Gastrocnemius medialis (tissue), 4 donors: Measurements from ENCODE around the gene PTPN21. TPM values are rescaled to one million over a fixed set of nuclear protein-coding genes. Genes with fewer than 3 reads are reported as not detected.

Experiments
- ATAC-seq, 2 donors: fragments of 150-250 bp; one replicate each; pipeline ENCODE4 v1.9.1; 2016
- DNase-seq, 2 donors: peaks; one replicate each; pipeline ENCODE4 v3.0.0-alpha.2; 2019
- H3K27ac ChIP-seq, 4 donors: fragments of 200-600 bp; sonication (generic); 1 replicate in 1 of 4; 2 replicates in 3 of 4; pipeline ENCODE4 v1.5.1; 2016 to 2018; ENCODE audit warnings: mild to moderate bottlenecking in 2 of 4, moderate library complexity in 1 of 4
- H3K27me3 ChIP-seq, 3 donors: fragments of 200-600 bp; sonication (generic) in 2 of 3; 1 replicate in 1 of 3; 2 replicates in 2 of 3; pipeline versions ENCODE4 v1.5.1 to v1.6.0; 2016 to 2019; ENCODE audit warnings: mild to moderate bottlenecking in 1 of 3, moderate library complexity in 1 of 3
- H3K36me3 ChIP-seq, 2 donors: fragments of 200-600 bp; sonication (generic) in 1 of 2; one replicate each; pipeline ENCODE4 v1.5.1; 2017 to 2018
- H3K4me1 ChIP-seq, 2 donors: fragments of 200-600 bp; sonication (generic) in 1 of 2; one replicate each; pipeline ENCODE4 v1.5.1; 2016 to 2017; ENCODE audit warnings: mild to moderate bottlenecking in 2 of 2
- H3K4me3 ChIP-seq, 4 donors: fragments of 200-600 bp; sonication (generic) in 3 of 4; 1 replicate in 1 of 4; 2 replicates in 3 of 4; pipeline ENCODE4 v1.5.1; 2016 to 2019; ENCODE audit warnings: mild to moderate bottlenecking in 2 of 4
- H3K9me3 ChIP-seq, 3 donors: fragments of 200-600 bp; sonication (generic) in 2 of 3; 1 replicate in 1 of 3; 2 replicates in 2 of 3; pipeline ENCODE4 v1.5.1; 2016 to 2019
- POLR2A ChIP-seq, 2 donors: fragments of 450-650 bp; IDR thresholded peaks; one replicate each; pipeline ENCODE4 v1.6.1; 2017; ENCODE audit warnings: antibody characterized with exemption in 2 of 2, mild to moderate bottlenecking in 2 of 2, moderate library complexity in 2 of 2
- in situ Hi-C, 4 donors: fragments of 200-750 bp; cut with MboI; loops; one replicate each; pipeline versions ENCODE4 v1.15.0 to v1.8.0; 2017; ENCODE audit warnings: low sequenced_read_pairs in 4 of 4
- intact Hi-C: fragments of 100-400 bp; cut with DNase I; formaldehyde crosslinking; loops from one replicate; pipeline ENCODE4 v1.15.1; 2023; ENCODE audit warnings: low total_unique reads
- total RNA-seq, 4 donors: library from RNA; depleted of rRNA; stranded (reverse); fragments of >200 nt; gene quantifications; one replicate each; pipeline versions ENCODE4 v1.1.0 to v1.2.3, GENCODE V29; 2016
- TF ChIP-seq, protein P1 (sequence below), 5 experiments: fragments of 450-650 bp in 3 of 5; fragments of 200-600 bp in 2 of 5; sonication (generic) in 2 of 5; IDR thresholded peaks in 4 of 5; conservative IDR thresholded peaks in 1 of 5; 1 replicate in 4 of 5; 2 replicates in 1 of 5; pipeline ENCODE4 v1.5.1; 2016 to 2019; ENCODE audit warnings: antibody characterized with exemption in 5 of 5, mild to moderate bottlenecking in 3 of 5, moderate library complexity in 3 of 5

The PTPN21 gene
- total RNA-seq, 4 donors from 2014 or later: 5.6 to 11.1 (median 8.6) TPM

DNA sequence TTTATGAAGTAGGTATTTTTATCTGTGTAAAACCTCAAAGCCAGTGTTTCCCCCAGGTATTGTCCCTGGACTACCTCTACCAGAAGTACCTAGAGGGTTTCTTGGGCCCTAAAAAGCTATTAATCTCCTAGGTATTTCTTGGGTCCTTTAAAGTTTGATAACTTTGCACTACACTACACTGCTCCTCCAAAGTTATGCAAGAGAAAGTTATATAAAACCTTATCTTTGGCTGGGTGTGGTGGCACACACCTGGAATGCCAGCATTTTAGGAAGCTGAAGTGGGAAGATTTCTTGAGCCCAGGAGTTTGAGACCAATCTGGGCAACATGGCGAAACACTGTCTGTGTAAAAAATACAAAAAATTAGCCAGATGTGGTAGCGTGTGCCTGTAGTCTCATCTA is 34.9 kb downstream of the PTPN21 start:
- Histone ChIP-seq H3K27me3 (no peaks in the 10 kb centered on the region), H3K4me3 (no peak overlapping the region), H3K27ac (no peak overlapping the region), H3K9me3 (no peaks in the 10 kb centered on the region), H3K36me3 (no peaks in the 10 kb centered on the region), H3K4me1 (no peaks in the 10 kb centered on the region)
- TF ChIP-seq POLR2A (IDR thresholded peaks at IDR 0.05): no peak
- TF ChIP-seq, protein P1, sequence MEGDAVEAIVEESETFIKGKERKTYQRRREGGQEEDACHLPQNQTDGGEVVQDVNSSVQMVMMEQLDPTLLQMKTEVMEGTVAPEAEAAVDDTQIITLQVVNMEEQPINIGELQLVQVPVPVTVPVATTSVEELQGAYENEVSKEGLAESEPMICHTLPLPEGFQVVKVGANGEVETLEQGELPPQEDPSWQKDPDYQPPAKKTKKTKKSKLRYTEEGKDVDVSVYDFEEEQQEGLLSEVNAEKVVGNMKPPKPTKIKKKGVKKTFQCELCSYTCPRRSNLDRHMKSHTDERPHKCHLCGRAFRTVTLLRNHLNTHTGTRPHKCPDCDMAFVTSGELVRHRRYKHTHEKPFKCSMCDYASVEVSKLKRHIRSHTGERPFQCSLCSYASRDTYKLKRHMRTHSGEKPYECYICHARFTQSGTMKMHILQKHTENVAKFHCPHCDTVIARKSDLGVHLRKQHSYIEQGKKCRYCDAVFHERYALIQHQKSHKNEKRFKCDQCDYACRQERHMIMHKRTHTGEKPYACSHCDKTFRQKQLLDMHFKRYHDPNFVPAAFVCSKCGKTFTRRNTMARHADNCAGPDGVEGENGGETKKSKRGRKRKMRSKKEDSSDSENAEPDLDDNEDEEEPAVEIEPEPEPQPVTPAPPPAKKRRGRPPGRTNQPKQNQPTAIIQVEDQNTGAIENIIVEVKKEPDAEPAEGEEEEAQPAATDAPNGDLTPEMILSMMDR (IDR thresholded peaks at IDR 0.05 in 4 of 5, conservative IDR thresholded peaks at IDR 0.05 in 1 of 5): no peak
- DNase-seq: no peak
- intact Hi-C loops: no loop called here
- in situ Hi-C loops: no loop called here
- no peak for ATAC-seq

DNA sequence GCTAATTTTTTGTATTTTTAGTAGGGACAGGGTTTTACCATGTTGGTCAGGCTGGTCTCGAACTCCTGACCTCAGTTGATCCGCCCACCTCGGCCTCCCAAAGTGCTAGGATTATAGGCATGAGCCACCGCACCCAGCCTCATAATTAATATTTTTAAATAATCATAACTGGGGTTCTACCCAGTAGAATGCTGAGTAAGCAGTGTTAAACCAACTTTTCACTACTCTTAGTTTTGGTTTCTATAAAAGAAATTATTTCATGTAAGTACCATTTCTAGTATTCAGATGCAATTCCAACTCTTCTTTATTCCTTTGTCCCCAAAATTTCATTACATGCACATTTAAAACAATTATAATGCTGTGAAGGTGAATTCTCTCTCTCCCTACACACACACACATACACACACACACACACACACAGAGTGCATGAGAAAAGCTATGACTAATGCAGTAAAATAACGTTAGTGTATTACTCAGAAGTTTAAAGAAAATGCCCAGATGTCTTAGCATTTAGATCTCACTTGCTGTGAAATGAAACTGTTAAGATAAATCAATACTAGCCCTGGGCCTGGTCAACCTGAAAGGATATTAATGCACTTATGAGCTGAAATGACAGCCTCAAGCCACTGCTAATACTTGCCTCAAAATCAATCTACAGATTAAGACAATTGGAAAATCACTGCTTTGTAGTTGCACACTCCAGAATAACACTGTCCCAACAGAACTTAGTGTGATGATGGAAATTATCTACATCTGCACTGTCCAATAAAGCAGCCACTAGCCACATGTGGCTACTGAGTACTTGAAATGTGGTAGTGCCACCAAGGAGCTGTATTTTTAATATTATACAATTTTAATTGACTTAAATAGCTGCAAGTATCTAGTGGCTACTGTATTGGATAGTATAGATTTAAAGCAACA is 36.0 kb downstream of the PTPN21 start:
- Histone ChIP-seq H3K4me1 (no peaks in the 10 kb centered on the region), H3K4me3 (no peak overlapping the region), H3K27ac (no peak overlapping the region), H3K27me3 (no peaks in the 10 kb centered on the region), H3K36me3 (no peaks in the 10 kb centered on the region), H3K9me3 (no peaks in the 10 kb centered on the region)
- intact Hi-C loops: no loop called here
- in situ Hi-C loops: no loop called here
- ATAC-seq (no peak), DNase-seq (no peak)
- TF ChIP-seq, protein P1 (IDR thresholded peaks at IDR 0.05 in 4 of 5, conservative IDR thresholded peaks at IDR 0.05 in 1 of 5): no peak
- no peak for TF ChIP-seq POLR2A (IDR thresholded peaks at IDR 0.05)

DNA sequence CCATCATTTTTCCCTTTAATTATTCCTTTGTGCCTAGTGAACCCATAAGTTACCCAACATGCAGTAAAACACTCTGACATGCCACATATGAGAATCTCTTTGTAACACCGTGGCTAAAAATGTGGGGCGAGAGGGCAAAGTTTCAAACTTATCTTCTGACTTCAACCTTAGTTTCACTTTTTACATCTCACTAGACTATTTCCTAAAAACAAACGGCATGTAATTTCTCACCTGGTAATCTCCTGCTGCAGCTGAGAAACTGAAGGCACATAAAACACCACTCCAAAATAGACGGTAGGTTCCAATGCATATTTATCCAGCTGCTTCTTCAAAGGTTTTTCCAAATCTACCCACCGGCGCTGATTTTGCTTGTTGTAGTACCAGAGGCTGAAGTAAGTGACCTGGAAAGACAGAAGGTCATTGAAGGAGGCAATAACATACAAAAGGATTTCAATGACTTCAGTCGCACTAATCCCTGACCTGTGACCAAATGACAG is 37.9 kb downstream of the PTPN21 start:
- H3K4me3 ChIP-seq: no peak overlapping the region
- intact Hi-C loops (no loop called here), in situ Hi-C loops (no loop called here)
- no peak for DNase-seq
- no peak overlapping the region for H3K27ac ChIP-seq
- H3K36me3 ChIP-seq: no peaks in the 10 kb centered on the region
- no peaks in the 10 kb centered on the region for H3K9me3 ChIP-seq
- ATAC-seq: no peak
- TF ChIP-seq POLR2A (IDR thresholded peaks at IDR 0.05): no peak
- TF ChIP-seq, protein P1 (IDR thresholded peaks at IDR 0.05 in 4 of 5, conservative IDR thresholded peaks at IDR 0.05 in 1 of 5): no peak
- no peaks in the 10 kb centered on the region for H3K4me1 ChIP-seq
- no peaks in the 10 kb centered on the region for H3K27me3 ChIP-seq

DNA sequence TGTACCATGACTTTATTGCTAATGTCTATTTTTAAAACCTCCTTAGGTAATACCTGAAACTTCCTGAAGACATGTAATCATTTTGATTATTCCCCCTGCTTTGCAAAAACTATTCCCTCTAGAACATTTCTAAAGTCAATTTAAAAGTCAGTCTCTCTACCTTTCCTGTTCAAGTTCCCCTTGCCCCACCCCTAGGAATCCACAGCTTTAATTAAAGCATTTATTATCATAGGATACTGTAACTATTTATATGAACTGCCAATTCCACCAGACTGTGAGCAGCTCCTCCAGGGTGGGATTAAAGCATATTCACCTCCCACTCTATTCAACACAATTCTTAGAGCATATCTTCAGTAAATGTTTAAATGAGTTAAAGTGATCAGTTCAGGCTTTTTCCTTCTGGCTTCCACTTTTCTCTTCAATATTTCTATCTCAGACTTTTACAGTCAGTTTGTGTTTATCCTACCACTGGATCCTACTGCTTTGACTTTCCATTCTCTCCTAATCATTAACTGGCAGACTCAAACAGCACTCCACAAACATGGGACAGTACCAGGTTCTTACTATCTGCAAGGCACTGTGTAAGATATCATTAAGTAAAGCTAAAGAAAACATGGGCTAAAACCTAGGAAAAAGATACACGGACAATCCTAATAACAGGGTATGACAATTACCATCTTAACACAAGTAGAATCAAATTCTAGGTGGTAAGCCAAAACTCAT is 39.1 kb downstream of the PTPN21 start:
- no peak overlapping the region for H3K27ac ChIP-seq
- ATAC-seq (no peak), DNase-seq (no peak)
- no peaks in the 10 kb centered on the region for H3K4me1 ChIP-seq
- no peaks in the 10 kb centered on the region for H3K36me3 ChIP-seq
- no peak overlapping the region for H3K4me3 ChIP-seq
- intact Hi-C loops: no loop called here
- H3K27me3 ChIP-seq: no peaks in the 10 kb centered on the region
- H3K9me3 ChIP-seq: no peaks in the 10 kb centered on the region
- no peak for TF ChIP-seq POLR2A (IDR thresholded peaks at IDR 0.05)
- TF ChIP-seq, protein P1 (IDR thresholded peaks at IDR 0.05 in 4 of 5, conservative IDR thresholded peaks at IDR 0.05 in 1 of 5): no peak
- in situ Hi-C loops: no loop called here
